ENCODE measurements around the gene ZNF25. TPM values are rescaled to one million over a fixed set of nuclear protein-coding genes. Genes with fewer than 3 reads are reported as not detected.
A peak's percentile ranks its signal among the peaks of the same experiment; 100 is the strongest.

Gene ZNF25
- total and polyA plus RNA-seq, 2 donors from 2014 or later = 5.5 to 10.8 TPM

GRCh38 chr10:37952926-37953325 lies 23.5 kb downstream of the ZNF25 start:
- TF ChIP-seq, protein P1, sequence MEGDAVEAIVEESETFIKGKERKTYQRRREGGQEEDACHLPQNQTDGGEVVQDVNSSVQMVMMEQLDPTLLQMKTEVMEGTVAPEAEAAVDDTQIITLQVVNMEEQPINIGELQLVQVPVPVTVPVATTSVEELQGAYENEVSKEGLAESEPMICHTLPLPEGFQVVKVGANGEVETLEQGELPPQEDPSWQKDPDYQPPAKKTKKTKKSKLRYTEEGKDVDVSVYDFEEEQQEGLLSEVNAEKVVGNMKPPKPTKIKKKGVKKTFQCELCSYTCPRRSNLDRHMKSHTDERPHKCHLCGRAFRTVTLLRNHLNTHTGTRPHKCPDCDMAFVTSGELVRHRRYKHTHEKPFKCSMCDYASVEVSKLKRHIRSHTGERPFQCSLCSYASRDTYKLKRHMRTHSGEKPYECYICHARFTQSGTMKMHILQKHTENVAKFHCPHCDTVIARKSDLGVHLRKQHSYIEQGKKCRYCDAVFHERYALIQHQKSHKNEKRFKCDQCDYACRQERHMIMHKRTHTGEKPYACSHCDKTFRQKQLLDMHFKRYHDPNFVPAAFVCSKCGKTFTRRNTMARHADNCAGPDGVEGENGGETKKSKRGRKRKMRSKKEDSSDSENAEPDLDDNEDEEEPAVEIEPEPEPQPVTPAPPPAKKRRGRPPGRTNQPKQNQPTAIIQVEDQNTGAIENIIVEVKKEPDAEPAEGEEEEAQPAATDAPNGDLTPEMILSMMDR (IDR thresholded peaks at IDR 0.05; ENCODE audit: borderline replicate concordance, extremely low read depth, insufficient read depth) = no peak
- DNase-seq = no peak
- no peak overlapping the region for H3K9ac ChIP-seq (ENCODE audit: low read length in 3 of 3)
- H3K36me3 ChIP-seq (ENCODE audit: control insufficient read depth in 2 of 3, insufficient read depth in 3 of 3, low read length in 3 of 3) = peaks cover 12 to 36% (median 27%) of the 10 kb centered on the region in 3 donors
- intact Hi-C loops (cut with DNase I) = no loop called here
- H3K4me1 ChIP-seq (ENCODE audit: control insufficient read depth in 2 of 3, insufficient read depth in 2 of 3, low read depth in 1 of 3, low read length in 3 of 3) = no peaks in the 10 kb centered on the region
- H3K9me3 ChIP-seq (ENCODE audit: control insufficient read depth in 2 of 3, insufficient read depth in 1 of 3, low read length in 3 of 3) = no peaks in the 10 kb centered on the region
- H3K27ac ChIP-seq (ENCODE audit: low read depth in 2 of 2, low read length in 2 of 2) = no peak overlapping the region
- no peak for FAIRE-seq
- no peak overlapping the region for H3K4me3 ChIP-seq (ENCODE audit: low read length in 3 of 3)
- no peaks in the 10 kb centered on the region for H3K27me3 ChIP-seq (ENCODE audit: control insufficient read depth, insufficient read depth, low read length)

- H3K9ac ChIP-seq (ENCODE audit: low read length in 3 of 3) = no peak overlapping the region
- peaks cover 10 to 32% (median 23%) of the 10 kb centered on the region in 3 donors for H3K36me3 ChIP-seq (ENCODE audit: control insufficient read depth in 2 of 3, insufficient read depth in 3 of 3, low read length in 3 of 3)
- no peaks in the 10 kb centered on the region for H3K9me3 ChIP-seq (ENCODE audit: control insufficient read depth in 2 of 3, insufficient read depth in 1 of 3, low read length in 3 of 3)
- peak in 2 of 5 donors; percentile 40 to 43 for DNase-seq
- TF ChIP-seq, protein P1 (IDR thresholded peaks at IDR 0.05; ENCODE audit: borderline replicate concordance, extremely low read depth, insufficient read depth) = no peak
- no peak overlapping the region for H3K27ac ChIP-seq (ENCODE audit: low read depth in 2 of 2, low read length in 2 of 2)
- H3K4me1 ChIP-seq (ENCODE audit: control insufficient read depth in 2 of 3, insufficient read depth in 2 of 3, low read depth in 1 of 3, low read length in 3 of 3) = no peaks in the 10 kb centered on the region
- no peaks in the 10 kb centered on the region for H3K27me3 ChIP-seq (ENCODE audit: control insufficient read depth, insufficient read depth, low read length)
- no peak for FAIRE-seq
- intact Hi-C loops (cut with DNase I) = no loop called here
- no peak overlapping the region for H3K4me3 ChIP-seq (ENCODE audit: low read length in 3 of 3)
Measured at GRCh38 chr10:37952043-37952755, 24.2 kb downstream of the ZNF25 start.

DNA sequence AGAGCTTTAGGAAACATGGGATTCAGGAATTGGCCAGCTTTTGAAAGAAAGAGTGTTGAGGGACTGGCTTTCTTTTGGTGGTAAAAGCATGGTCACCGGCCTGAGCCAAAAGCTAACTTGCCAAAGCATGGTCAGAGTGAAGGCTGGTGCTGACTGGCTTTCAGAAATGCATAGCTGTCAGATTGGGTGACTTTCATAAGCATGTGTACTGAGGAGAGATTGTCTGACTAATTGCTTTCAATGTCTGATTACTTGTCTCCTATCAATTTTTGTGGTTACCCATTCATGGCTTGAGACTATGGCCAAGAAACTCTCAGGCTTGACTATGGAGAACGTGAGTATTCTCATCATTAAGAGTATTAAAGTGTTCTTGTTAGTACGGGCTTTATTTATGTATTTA lies 28.2 kb downstream of the ZNF25 start:
- Histone ChIP-seq H3K36me3 (ENCODE audit: control insufficient read depth in 2 of 3, insufficient read depth in 3 of 3, low read length in 3 of 3) (peaks cover 5 to 14% (median 11%) of the 10 kb centered on the region in 3 donors), H3K9ac (ENCODE audit: low read length in 3 of 3) (no peak overlapping the region), H3K27ac (ENCODE audit: low read depth in 2 of 2, low read length in 2 of 2) (no peak overlapping the region), H3K4me3 (ENCODE audit: low read length in 3 of 3) (no peak overlapping the region), H3K4me1 (ENCODE audit: control insufficient read depth in 2 of 3, insufficient read depth in 2 of 3, low read depth in 1 of 3, low read length in 3 of 3) (no peaks in the 10 kb centered on the region), H3K9me3 (ENCODE audit: control insufficient read depth in 2 of 3, insufficient read depth in 1 of 3, low read length in 3 of 3) (no peaks in the 10 kb centered on the region), H3K27me3 (ENCODE audit: control insufficient read depth, insufficient read depth, low read length) (no peaks in the 10 kb centered on the region)
- intact Hi-C loops (cut with DNase I) = no loop called here
- FAIRE-seq (no peak), DNase-seq (no peak)
- TF ChIP-seq, protein P1 (IDR thresholded peaks at IDR 0.05; ENCODE audit: borderline replicate concordance, extremely low read depth, insufficient read depth) = no peak
